SK-N-SH treated with all-trans-retinoic acid at 6 μM for 48 hours (cell line): ENCODE measurements around the gene WDR74.

Experiments used
- ARNTL ChIP-seq: fragments of 450-650 bp; formaldehyde crosslinking; IDR thresholded peaks from 2 replicates; pipeline ENCODE4 v1.5.0; 2020; ENCODE audit warnings: low read depth, mild to moderate bottlenecking, moderate library complexity, borderline replicate concordance
- CSDC2 ChIP-seq: fragments of 250-450 bp; sonication (Bioruptor Pico); IDR thresholded peaks from 2 replicates; pipeline ENCODE4 v1.5.0; 2020; ENCODE audit warnings: mild to moderate bottlenecking, moderate library complexity
- ESRRG ChIP-seq: fragments of 250-450 bp; sonication (Bioruptor Pico); IDR thresholded peaks from 2 replicates; pipeline ENCODE4 v1.6.1; 2021; ENCODE audit warnings: mild to moderate bottlenecking
- ISL1 ChIP-seq: fragments of 250-450 bp; sonication (Bioruptor Pico); IDR thresholded peaks from 2 replicates; pipeline ENCODE4 v2.1.2; 2022; ENCODE audit warnings: mild to moderate bottlenecking, moderate library complexity
- POU6F1 ChIP-seq: fragments of 250-450 bp; sonication (Bioruptor Pico); IDR thresholded peaks from 2 replicates; pipeline ENCODE4 v1.8.0; 2021; ENCODE audit warnings: low read depth, mild to moderate bottlenecking, moderate library complexity, borderline replicate concordance
- ZFP30 ChIP-seq: fragments of 450-650 bp; formaldehyde crosslinking; IDR thresholded peaks from 2 replicates; pipeline ENCODE4 v1.5.0; 2022; ENCODE audit warnings: mild to moderate bottlenecking, moderate library complexity
- ZNF8 ChIP-seq: fragments of 450-650 bp; formaldehyde crosslinking; IDR thresholded peaks from 2 replicates; pipeline ENCODE4 v1.5.0; 2020; ENCODE audit warnings: mild to moderate bottlenecking, moderate library complexity

GRCh38 chr11:62888406-62888805, 49.0 kb upstream of the WDR74 start:
- TF ChIP-seq ESRRG, result no peak
- TF ChIP-seq ZNF8 (CRISPR knock-in tag), result no peak
- TF ChIP-seq CSDC2 (CRISPR knock-in tag), result no peak
- TF ChIP-seq ISL1 (CRISPR knock-in tag), result no peak
- no peak for TF ChIP-seq POU6F1 (CRISPR knock-in tag)
- no peak for TF ChIP-seq ZFP30 (CRISPR knock-in tag)
- TF ChIP-seq ARNTL (CRISPR knock-in tag), result no peak
